Measurements from ENCODE around the gene SLC6A4. TPM values are rescaled to one million over a fixed set of nuclear protein-coding genes. Genes with fewer than 3 reads are reported as not detected.

SLC6A4 gene
- total RNA-seq, 1 experiment from 2014 or later, result 0.30 TPM

GRCh38 chr17:30176855-30177254 lies 58.6 kb downstream of the SLC6A4 start:
- no peak for DNase-seq (ENCODE audit: low read depth, low spot score)
- Histone ChIP-seq H3K4me2 (ENCODE audit: low read length) (no peak overlapping the region), H3K4me1 (ENCODE audit: control insufficient read depth in 1 of 2, insufficient read depth in 2 of 2, low read length in 2 of 2) (no peaks in the 10 kb centered on the region), H3K79me2 (ENCODE audit: insufficient read depth, low read length) (peaks cover 23% of the 10 kb centered on the region), H3K9ac (ENCODE audit: low read length) (no peak overlapping the region), H3K36me3 (ENCODE audit: control insufficient read depth in 1 of 2, insufficient read depth in 2 of 2, low read length in 2 of 2) (peaks cover 31 to 35% of the 10 kb centered on the region in 2 experiments), H3K27ac (ENCODE audit: low read depth, low read length) (no peak overlapping the region), H3K27me3 (ENCODE audit: insufficient read depth, low read length) (no peaks in the 10 kb centered on the region), H3K9me3 (ENCODE audit: control insufficient read depth in 1 of 2, insufficient read depth in 1 of 2, low read depth in 1 of 2, low read length in 2 of 2) (no peaks in the 10 kb centered on the region), H2AFZ (ENCODE audit: low read depth, low read length, poor library complexity, severe bottlenecking) (no peak overlapping the region), H3K9me2 (ENCODE audit: insufficient read depth) (no peaks in the 10 kb centered on the region), H3K4me3 (replicated peaks in 1 of 2; ENCODE audit: low read depth in 1 of 2, low read length in 2 of 2) (no peak overlapping the region), H4K20me1 (ENCODE audit: insufficient read depth) (no peaks in the 10 kb centered on the region; the same call in 1 of the 2 replicates)
- no TSS peak for BruUV-seq (replicated peaks)
- CTCF ChIA-PET, result no interaction called here
- TF ChIP-seq RAD21 (IDR thresholded peaks at IDR 0.05; ENCODE audit: low read depth) (no peak), POLR2AphosphoS5 (IDR thresholded peaks at IDR 0.05; ENCODE audit: low read depth, low read length) (no peak), ELF1 (IDR thresholded peaks at IDR 0.05; ENCODE audit: borderline replicate concordance, low read depth) (no peak), YY1 (IDR thresholded peaks at IDR 0.05; ENCODE audit: extremely low read depth, insufficient replicate concordance, low read depth, low read length) (no peak), ZNF274 (IDR thresholded peaks at IDR 0.05; ENCODE audit: low read depth, low read length) (no peak), ZBTB33 (IDR thresholded peaks at IDR 0.05; ENCODE audit: extremely low read depth, insufficient replicate concordance, low read length) (no peak), CEBPB (IDR thresholded peaks at IDR 0.05; ENCODE audit: low read depth) (no peak), REST (IDR thresholded peaks at IDR 0.05; ENCODE audit: low read depth) (no peak), EZH2 (IDR thresholded peaks at IDR 0.05) (no peak), EGR1 (IDR thresholded peaks at IDR 0.05; ENCODE audit: low read depth) (no peak), ZFX (IDR thresholded peaks at IDR 0.05) (no peak), MAX (IDR thresholded peaks at IDR 0.05) (no peak), JUND (IDR thresholded peaks at IDR 0.05) (no peak), FOSL1 (IDR thresholded peaks at IDR 0.05; ENCODE audit: low read depth) (no peak), TCF7L2 (IDR thresholded peaks at IDR 0.05; ENCODE audit: borderline replicate concordance, extremely low read depth, insufficient read depth, insufficient read length) (no peak), SRF (IDR thresholded peaks at IDR 0.05; ENCODE audit: low read depth) (no peak)
- TF ChIP-seq, protein P1, sequence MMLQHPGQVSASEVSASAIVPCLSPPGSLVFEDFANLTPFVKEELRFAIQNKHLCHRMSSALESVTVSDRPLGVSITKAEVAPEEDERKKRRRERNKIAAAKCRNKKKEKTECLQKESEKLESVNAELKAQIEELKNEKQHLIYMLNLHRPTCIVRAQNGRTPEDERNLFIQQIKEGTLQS (IDR thresholded peaks at IDR 0.05), result no peak
- no peak for ATAC-seq
- RAD21 ChIA-PET (ENCODE audit: low non-redundant PET in 1 of 2, low total read pairs in 2 of 2, uncharacterized antibody in 2 of 2, unreplicated experiment in 2 of 2), result no interaction called here
- POLR2A ChIA-PET, result no interaction called here
- intact Hi-C loops (cut with micrococcal nuclease), result no loop called here
